ENCODE measurements around the gene WDR53.
A peak's percentile ranks its signal among the peaks of the same experiment; 100 is the strongest.
"Not testable (repeated sequence)": the region's sequence is repeated elsewhere in the genome, so short reads cannot be mapped to it uniquely, and the experiment has no call there.

WDR53 gene

GRCh38 chr3:196533260-196533681 is 35.1 kb downstream of the WDR53 start:
- no peaks in the 10 kb centered on the region for H3K36me3 ChIP-seq (ENCODE audit: control insufficient read depth, low read depth, low read length)
- H3K4me1 ChIP-seq (ENCODE audit: control insufficient read depth, low read depth, low read length), result peaks cover 5% of the 10 kb centered on the region
- no peak overlapping the region for H3K27ac ChIP-seq (ENCODE audit: low read length)
- H3K4me3 ChIP-seq (ENCODE audit: low read length), result peak overlapping the region; percentile 7
- H3K27me3 ChIP-seq (ENCODE audit: control insufficient read depth, insufficient read depth, low read length), result no peaks in the 10 kb centered on the region
- no peaks in the 10 kb centered on the region for H3K9me3 ChIP-seq (ENCODE audit: control insufficient read depth, low read depth, low read length)
- no peak overlapping the region for H3K9ac ChIP-seq (ENCODE audit: low read length)

- no peaks in the 10 kb centered on the region for H3K27me3 ChIP-seq (ENCODE audit: control insufficient read depth, insufficient read depth, low read length)
- no peak overlapping the region for H3K27ac ChIP-seq (ENCODE audit: low read length)
- H3K4me1 ChIP-seq (ENCODE audit: control insufficient read depth, low read depth, low read length), result peaks cover 5% of the 10 kb centered on the region
- H3K36me3 ChIP-seq (ENCODE audit: control insufficient read depth, low read depth, low read length), result no peaks in the 10 kb centered on the region
- H3K9ac ChIP-seq (ENCODE audit: low read length), result no peak overlapping the region
- no peaks in the 10 kb centered on the region for H3K9me3 ChIP-seq (ENCODE audit: control insufficient read depth, low read depth, low read length)
- H3K4me3 ChIP-seq (ENCODE audit: low read length), result no peak overlapping the region
Measured at GRCh38 chr3:196531418-196531817, 36.9 kb downstream of the WDR53 start.

- Histone ChIP-seq H3K36me3 (ENCODE audit: control insufficient read depth, low read depth, low read length) (no peaks in the 10 kb centered on the region), H3K4me1 (ENCODE audit: control insufficient read depth, low read depth, low read length) (peaks cover 5% of the 10 kb centered on the region), H3K4me3 (ENCODE audit: low read length) (peak overlapping the region; percentile 59), H3K27ac (ENCODE audit: low read length) (no peak overlapping the region), H3K9me3 (ENCODE audit: control insufficient read depth, low read depth, low read length) (no peaks in the 10 kb centered on the region), H3K27me3 (ENCODE audit: control insufficient read depth, insufficient read depth, low read length) (no peaks in the 10 kb centered on the region), H3K9ac (ENCODE audit: low read length) (peak overlapping the region; percentile 54)
Measured at GRCh38 chr3:196528639-196529233, 39.6 kb downstream of the WDR53 start.

GRCh38 chr3:196525141-196525540 is 43.2 kb downstream of the WDR53 start:
- peaks cover 4% of the 10 kb centered on the region for H3K9me3 ChIP-seq (ENCODE audit: control insufficient read depth, low read depth, low read length)
- no peak overlapping the region for H3K27ac ChIP-seq (ENCODE audit: low read length)
- H3K4me3 ChIP-seq (ENCODE audit: low read length), result no peak overlapping the region
- H3K9ac ChIP-seq (ENCODE audit: low read length), result no peak overlapping the region
- no peaks in the 10 kb centered on the region for H3K36me3 ChIP-seq (ENCODE audit: control insufficient read depth, low read depth, low read length)
- no peaks in the 10 kb centered on the region for H3K4me1 ChIP-seq (ENCODE audit: control insufficient read depth, low read depth, low read length)
- no peaks in the 10 kb centered on the region for H3K27me3 ChIP-seq (ENCODE audit: control insufficient read depth, insufficient read depth, low read length)

GRCh38 chr3:196524527-196524926 is 43.8 kb downstream of the WDR53 start:
- H3K4me1 ChIP-seq (ENCODE audit: control insufficient read depth, low read depth, low read length), result no peaks in the 10 kb centered on the region
- no peak overlapping the region for H3K4me3 ChIP-seq (ENCODE audit: low read length)
- no peak overlapping the region for H3K27ac ChIP-seq (ENCODE audit: low read length)
- no peaks in the 10 kb centered on the region for H3K36me3 ChIP-seq (ENCODE audit: control insufficient read depth, low read depth, low read length)
- H3K27me3 ChIP-seq (ENCODE audit: control insufficient read depth, insufficient read depth, low read length), result no peaks in the 10 kb centered on the region
- peaks cover 10% of the 10 kb centered on the region for H3K9me3 ChIP-seq (ENCODE audit: control insufficient read depth, low read depth, low read length)
- H3K9ac ChIP-seq (ENCODE audit: low read length), result no peak overlapping the region

GRCh38 chr3:196523841-196524240 is 44.5 kb downstream of the WDR53 start:
- H3K27ac ChIP-seq (ENCODE audit: low read length), result no peak overlapping the region
- no peaks in the 10 kb centered on the region for H3K4me1 ChIP-seq (ENCODE audit: control insufficient read depth, low read depth, low read length)
- no peaks in the 10 kb centered on the region for H3K27me3 ChIP-seq (ENCODE audit: control insufficient read depth, insufficient read depth, low read length)
- H3K9ac ChIP-seq (ENCODE audit: low read length), result no peak overlapping the region
- H3K9me3 ChIP-seq (ENCODE audit: control insufficient read depth, low read depth, low read length), result peaks cover 17% of the 10 kb centered on the region
- H3K4me3 ChIP-seq (ENCODE audit: low read length), result no peak overlapping the region
- H3K36me3 ChIP-seq (ENCODE audit: control insufficient read depth, low read depth, low read length), result no peaks in the 10 kb centered on the region

- H3K36me3 ChIP-seq (ENCODE audit: control insufficient read depth, low read depth, low read length); H3K27me3 ChIP-seq (ENCODE audit: control insufficient read depth, insufficient read depth, low read length); H3K4me3 ChIP-seq (ENCODE audit: low read length); H3K27ac ChIP-seq (ENCODE audit: low read length); H3K9ac ChIP-seq (ENCODE audit: low read length): not testable (repeated sequence)
- H3K4me1 ChIP-seq (ENCODE audit: control insufficient read depth, low read depth, low read length), result peaks cover 13% of the 10 kb centered on the region
- H3K9me3 ChIP-seq (ENCODE audit: control insufficient read depth, low read depth, low read length), result peaks cover 21% of the 10 kb centered on the region
Measured at GRCh38 chr3:196521291-196521690, 47.1 kb downstream of the WDR53 start.

- Histone ChIP-seq H3K27me3 (ENCODE audit: control insufficient read depth, insufficient read depth, low read length) (no peaks in the 10 kb centered on the region), H3K9ac (ENCODE audit: low read length) (no peak overlapping the region), H3K4me1 (ENCODE audit: control insufficient read depth, low read depth, low read length) (peaks cover 13% of the 10 kb centered on the region), H3K27ac (ENCODE audit: low read length) (no peak overlapping the region), H3K9me3 (ENCODE audit: control insufficient read depth, low read depth, low read length) (peaks cover 21% of the 10 kb centered on the region), H3K36me3 (ENCODE audit: control insufficient read depth, low read depth, low read length) (no peaks in the 10 kb centered on the region), H3K4me3 (ENCODE audit: low read length) (no peak overlapping the region)
Measured at GRCh38 chr3:196519718-196520082, 48.7 kb downstream of the WDR53 start.

GRCh38 chr3:196518966-196519717 is 49.2 kb downstream of the WDR53 start:
- Histone ChIP-seq H3K4me1 (ENCODE audit: control insufficient read depth, low read depth, low read length) (peaks cover 13% of the 10 kb centered on the region), H3K9me3 (ENCODE audit: control insufficient read depth, low read depth, low read length) (peaks cover 21% of the 10 kb centered on the region), H3K9ac (ENCODE audit: low read length) (no peak overlapping the region), H3K36me3 (ENCODE audit: control insufficient read depth, low read depth, low read length) (no peaks in the 10 kb centered on the region), H3K4me3 (ENCODE audit: low read length) (no peak overlapping the region), H3K27me3 (ENCODE audit: control insufficient read depth, insufficient read depth, low read length) (no peaks in the 10 kb centered on the region), H3K27ac (ENCODE audit: low read length) (peak overlapping the region; percentile 91)

- peak overlapping the region; percentile 91 for H3K27ac ChIP-seq (ENCODE audit: low read length)
- H3K4me3 ChIP-seq (ENCODE audit: low read length), result peak overlapping the region; percentile 24
- H3K36me3 ChIP-seq (ENCODE audit: control insufficient read depth, low read depth, low read length), result no peaks in the 10 kb centered on the region
- peaks cover 21% of the 10 kb centered on the region for H3K9me3 ChIP-seq (ENCODE audit: control insufficient read depth, low read depth, low read length)
- peak overlapping the region; percentile 66 for H3K9ac ChIP-seq (ENCODE audit: low read length)
- no peaks in the 10 kb centered on the region for H3K27me3 ChIP-seq (ENCODE audit: control insufficient read depth, insufficient read depth, low read length)
- peaks cover 13% of the 10 kb centered on the region for H3K4me1 ChIP-seq (ENCODE audit: control insufficient read depth, low read depth, low read length)
Measured at GRCh38 chr3:196517919-196518318, 50.4 kb downstream of the WDR53 start.

- peak overlapping the region; percentile 90 for H3K27ac ChIP-seq (ENCODE audit: low read length)
- peak overlapping the region; percentile 24 for H3K4me3 ChIP-seq (ENCODE audit: low read length)
- H3K9me3 ChIP-seq (ENCODE audit: control insufficient read depth, low read depth, low read length), result peaks cover 21% of the 10 kb centered on the region
- peaks cover 13% of the 10 kb centered on the region for H3K4me1 ChIP-seq (ENCODE audit: control insufficient read depth, low read depth, low read length)
- H3K27me3 ChIP-seq (ENCODE audit: control insufficient read depth, insufficient read depth, low read length), result no peaks in the 10 kb centered on the region
- H3K9ac ChIP-seq (ENCODE audit: low read length), result peak overlapping the region; percentile 66
- no peaks in the 10 kb centered on the region for H3K36me3 ChIP-seq (ENCODE audit: control insufficient read depth, low read depth, low read length)
Measured at GRCh38 chr3:196517162-196517800, 51.1 kb downstream of the WDR53 start.
